H1 (cell line): Measurements from ENCODE around the gene PALM3. TPM values are rescaled to one million over a fixed set of nuclear protein-coding genes. Genes with fewer than 3 reads are reported as not detected.

ENCODE experiments used
- CTCF ChIA-PET: fragments of 300-600 bp; sonication (Branson Sonifier 250); formaldehyde crosslinking; loops from one replicate; lab custom pipeline; 2021; ENCODE audit not compliant: partially characterized antibody; lab: Charles Lee
- POLR2A ChIA-PET: fragments of 300-600 bp; sonication (Branson Sonifier 250); formaldehyde crosslinking; loops from one replicate; lab custom pipeline; 2021; ENCODE audit warnings: inconsistent platforms; ENCODE audit not compliant: partially characterized antibody; lab: Charles Lee
- DNase-seq, 2 experiments: peaks; one replicate each; pipeline versions ENCODE4 v3.0.0 to v3.0.0-alpha.2; 2010 to 2022; ENCODE audit warnings: low spot score in 2 of 2, low read depth in 1 of 2, mixed read lengths in 1 of 2
- FAIRE-seq: peaks from 2 replicates; lab custom pipeline; 2011; peaks lifted over from hg19 to GRCh38; lab: Jason Lieb, UNC
- H2AFZ ChIP-seq: 2 replicates; pipeline ENCODE4 v1.8.1; 2012; ENCODE audit warnings: low read length, inconsistent platforms
- H2AK5ac ChIP-seq: 2 replicates; pipeline ENCODE4 v1.6.1; 2013; ENCODE audit warnings: low read depth, low read length
- H2BK120ac ChIP-seq: replicated peaks from 2 replicates; pipeline ENCODE3; 2013; ENCODE audit warnings: low read depth, low read length, inconsistent platforms
- H2BK12ac ChIP-seq: 2 replicates; pipeline ENCODE4 v1.6.1; 2013; ENCODE audit warnings: low read depth, low read length
- H2BK15ac ChIP-seq: 2 replicates; pipeline ENCODE4 v1.6.1; 2013; ENCODE audit warnings: low read length
- H2BK20ac ChIP-seq: 2 replicates; pipeline ENCODE4 v1.6.1; 2013; ENCODE audit warnings: low read length
- H2BK5ac ChIP-seq: 2 replicates; pipeline ENCODE4 v1.6.1; 2013; ENCODE audit warnings: low read depth, low read length
- H3K14ac ChIP-seq: 2 replicates; pipeline ENCODE4 v1.6.1; 2013; ENCODE audit warnings: inconsistent platforms; ENCODE audit not compliant: insufficient read length
- H3K18ac ChIP-seq: 2 replicates; pipeline ENCODE4 v1.6.1; 2013; ENCODE audit warnings: low read length; ENCODE audit errors: extremely low read depth
- H3K23ac ChIP-seq: 2 replicates; pipeline ENCODE4 v1.6.1; 2013; ENCODE audit warnings: inconsistent platforms; ENCODE audit not compliant: insufficient read length
- H3K23me2 ChIP-seq: 2 replicates; pipeline ENCODE4 v1.6.1; 2013; ENCODE audit warnings: low read depth, low read length
- H3K27ac ChIP-seq: 2 replicates; pipeline ENCODE4 v1.6.1; 2011; ENCODE audit warnings: low read depth, low read length, inconsistent platforms
- H3K27me3 ChIP-seq, 4 experiments: replicated peaks in 1 of 4; 1 replicate in 1 of 4; 2 replicates in 3 of 4; pipeline versions ENCODE4 v1.6.1 to v1.8.1; 2011 to 2013; ENCODE audit warnings: low read length in 3 of 4, mild to moderate bottlenecking in 3 of 4, inconsistent platforms in 2 of 4, mixed read lengths in 2 of 4, moderate library complexity in 1 of 4; ENCODE audit not compliant: control insufficient read depth in 3 of 4, insufficient read depth in 3 of 4; ENCODE audit errors: extremely low read depth in 1 of 4
- H3K36me3 ChIP-seq, 4 experiments: 2 replicates each; pipeline versions ENCODE4 v1.6.1 to v1.8.1; 2011 to 2013; ENCODE audit warnings: mild to moderate bottlenecking in 4 of 4, low read length in 3 of 4, moderate library complexity in 2 of 4, control low read depth in 1 of 4, inconsistent platforms in 1 of 4; ENCODE audit not compliant: insufficient read depth in 4 of 4, control insufficient read depth in 2 of 4
- H3K4ac ChIP-seq: replicated peaks from 2 replicates; pipeline ENCODE3; 2013; ENCODE audit warnings: low read length, low read depth, mixed read lengths, inconsistent platforms; ENCODE audit not compliant: insufficient read length
- H3K4me1 ChIP-seq, 4 experiments: replicated peaks in 1 of 4; 1 replicate in 1 of 4; 2 replicates in 3 of 4; pipeline versions ENCODE4 v1.6.1 to v1.8.1; 2011 to 2013; ENCODE audit warnings: low read length in 3 of 4, inconsistent platforms in 2 of 4, mixed read lengths in 1 of 4; ENCODE audit not compliant: insufficient read depth in 4 of 4, control insufficient read depth in 3 of 4
- H3K4me2 ChIP-seq, 2 experiments: 2 replicates each; pipeline versions ENCODE4 v1.6.1 to v1.8.1; 2011 to 2013; ENCODE audit warnings: low read depth in 2 of 2, low read length in 2 of 2, control low read depth in 1 of 2, inconsistent platforms in 1 of 2, mild to moderate bottlenecking in 1 of 2; ENCODE audit not compliant: insufficient read depth in 1 of 2
- H3K4me3 ChIP-seq, 4 experiments: fragments of 200-600, 300-600 bp in 1 of 4; sonication (generic), shearing (Covaris generic), sonication (Bioruptor Twin) in 1 of 4; 2 replicates each; pipeline versions ENCODE4 v1.5.1 to v1.8.1; 2011 to 2016; ENCODE audit warnings: low read length in 4 of 4, low read depth in 3 of 4, control low read depth in 2 of 4, inconsistent platforms in 2 of 4, mild to moderate bottlenecking in 2 of 4, mixed read lengths in 1 of 4, moderate library complexity in 1 of 4; ENCODE audit not compliant: insufficient read depth in 2 of 4; ENCODE audit errors: extremely low read depth in 1 of 4
- H3K56ac ChIP-seq: replicated peaks from 2 replicates; pipeline ENCODE3; 2013; ENCODE audit warnings: low read depth, mild to moderate bottlenecking, mixed read lengths, low read length, inconsistent platforms; ENCODE audit not compliant: insufficient read length
- H3K79me1 ChIP-seq: 2 replicates; pipeline ENCODE4 v1.6.1; 2013; ENCODE audit warnings: low read depth, low read length, control low read depth
- H3K79me2 ChIP-seq, 2 experiments: 2 replicates each; pipeline versions ENCODE4 v1.6.1 to v1.8.1; 2012 to 2013; ENCODE audit warnings: low read length in 2 of 2, mild to moderate bottlenecking in 2 of 2, inconsistent platforms in 1 of 2; ENCODE audit not compliant: insufficient read depth in 2 of 2, control insufficient read depth in 1 of 2
- H3K9ac ChIP-seq, 4 experiments: replicated peaks in 1 of 4; 1 replicate in 1 of 4; 2 replicates in 3 of 4; pipeline versions ENCODE4 v1.6.1 to v1.8.1; 2011 to 2013; ENCODE audit warnings: low read depth in 3 of 4, low read length in 3 of 4, control low read depth in 2 of 4, mild to moderate bottlenecking in 2 of 4, moderate library complexity in 2 of 4, inconsistent platforms in 1 of 4; ENCODE audit errors: extremely low read depth in 1 of 4
- H3K9me3 ChIP-seq, 2 experiments: 2 replicates each; pipeline versions ENCODE4 v1.6.1 to v1.8.1; 2012 to 2013; ENCODE audit warnings: mild to moderate bottlenecking in 2 of 2, moderate library complexity in 2 of 2, control low read depth in 1 of 2, inconsistent platforms in 1 of 2, low read depth in 1 of 2, low read length in 1 of 2, mixed read lengths in 1 of 2; ENCODE audit not compliant: insufficient read depth in 2 of 2
- H4K20me1 ChIP-seq, 2 experiments: replicated peaks in 1 of 2; 2 replicates each; pipeline versions ENCODE3 to v1.8.1; 2011 to 2013; ENCODE audit warnings: inconsistent platforms in 2 of 2, low read length in 2 of 2, mild to moderate bottlenecking in 1 of 2; ENCODE audit not compliant: insufficient read depth in 2 of 2, control insufficient read depth in 1 of 2
- H4K5ac ChIP-seq: 2 replicates; pipeline ENCODE4 v1.6.1; 2013; ENCODE audit warnings: low read length, low read depth, mixed read lengths, inconsistent platforms; ENCODE audit not compliant: insufficient read length
- H4K8ac ChIP-seq: 2 replicates; pipeline ENCODE4 v1.8.0; 2013; ENCODE audit warnings: mild to moderate bottlenecking, moderate library complexity, low read length, inconsistent platforms; ENCODE audit not compliant: insufficient read depth; ENCODE audit errors: extremely low read depth
- H4K91ac ChIP-seq: replicated peaks from 2 replicates; pipeline ENCODE3; 2013; ENCODE audit warnings: low read length, mixed read lengths, inconsistent platforms; ENCODE audit not compliant: insufficient read length
- BRCA1 ChIP-seq: IDR thresholded peaks from 2 replicates; pipeline ENCODE4 v1.6.1; 2012; ENCODE audit warnings: low read depth, low read length, improper control_type of control experiment
- CBX8 ChIP-seq: fragments of 300-800, 300-1000 bp; sonication (generic); IDR thresholded peaks from 2 replicates; pipeline ENCODE4 v1.7.1; 2016; ENCODE audit warnings: low read depth, low read length, borderline replicate concordance
- GTF2F1 ChIP-seq: IDR thresholded peaks from 2 replicates; pipeline ENCODE4 v1.6.1; 2012; ENCODE audit warnings: low read depth, low read length, improper control_type of control experiment, borderline replicate concordance
- POLR2AphosphoS5 ChIP-seq: IDR thresholded peaks from 2 replicates; pipeline ENCODE4 v1.6.1; 2011; ENCODE audit warnings: low read depth, low read length
- RAD21 ChIP-seq, 2 experiments: IDR thresholded peaks in 1 of 2; conservative IDR thresholded peaks in 1 of 2; 2 replicates each; pipeline ENCODE4 v1.6.1; 2011; ENCODE audit warnings: low read depth in 2 of 2, low read length in 2 of 2, improper control_type of control experiment in 1 of 2, inconsistent platforms in 1 of 2, mild to moderate bottlenecking in 1 of 2, moderate library complexity in 1 of 2
- SUZ12 ChIP-seq: fragments of 200-600 bp; sonication (generic); IDR thresholded peaks from 2 replicates; pipeline ENCODE4 v1.6.1; 2012; ENCODE audit warnings: mild to moderate bottlenecking, inconsistent platforms, low read length, moderate library complexity, mixed read lengths
- WGBS, 2 experiments: shearing (Covaris generic) in 1 of 2; methylation state at CpG; one replicate each; pipeline versions ENCODE4 v1.1.6 to v1.1.7; 2013 to 2015; ENCODE audit warnings: low lambda C conversion rate in 2 of 2, mixed read lengths in 2 of 2, inconsistent platforms in 1 of 2, low coverage in 1 of 2, missing lambda C conversion rate in 1 of 2; ENCODE audit not compliant: insufficient replicate concordance in 2 of 2, insufficient coverage in 1 of 2, insufficient read length in 1 of 2; ENCODE audit errors: extremely low coverage in 1 of 2, missing lambda C conversion rate in 1 of 2; 5-methylcytosine and 5-hydroxymethylcytosine counted together
- polyA plus RNA-seq, 7 experiments: library from polyadenylated mRNA; depleted of rRNA in 3 of 7; stranded (reverse) in 5 of 7; unstranded in 2 of 7; fragments of >200 nt in 5 of 7; fragments of 200-250 nt in 2 of 7; gene quantifications; 1 replicate in 5 of 7; 2 replicates in 1 of 7; 4 replicates in 1 of 7; pipeline versions ENCODE4 v1.2.1 to v1.2.3, GENCODE V29; 2011 to 2013; ENCODE audit warnings: missing spikeins in 2 of 7, mixed read lengths in 2 of 7
- total RNA-seq: library from RNA; stranded (reverse); fragmentation: NEBNext Ultra II Directional; extraction: Animal tissue kit (Norgen Biotek cat#: 25700); gene quantifications from 2 replicates; pipeline ENCODE4 v1.2.1, GENCODE V29; 2021
- TF ChIP-seq, protein P1 (sequence below), 3 experiments: IDR thresholded peaks; 1 replicate in 2 of 3; 2 replicates in 1 of 3; pipeline versions ENCODE4 v1.5.1 to v1.6.1; 2011; ENCODE audit warnings: low read length in 3 of 3, mild to moderate bottlenecking in 3 of 3, inconsistent platforms in 2 of 3, low read depth in 1 of 3, moderate library complexity in 1 of 3; ENCODE audit not compliant: insufficient read depth in 1 of 3; ENCODE audit errors: control extremely low read depth in 1 of 3

Gene PALM3
- total and polyA plus RNA-seq, 2 of the 8 experiments (the other 6 are each of a cell fraction or from before 2014, with no cell fraction given) = 5.8 to 31.3 TPM

- H4K91ac ChIP-seq = peak overlapping the region; percentile 89
- 32% methylated on average over 10 of the region's 20 CpGs; no CpG with 5 or more reads in 1 of the 2 experiments for WGBS, 2 experiments
- H4K5ac ChIP-seq = peak overlapping the region; percentile 42
- H3K27me3 ChIP-seq = peaks cover 0 to 12% (median 9%) of the 10 kb centered on the region in 4 experiments; a peak in 5 of 7 replicates
- no peaks in the 10 kb centered on the region for H3K9me3 ChIP-seq
- peak overlapping the region; percentile 68; the same call in 1 of the 2 replicates for H2BK12ac ChIP-seq
- 0 out of 2 replicates have a peak overlapping the region, but pooled peaks have one; percentile 12 for H2BK15ac ChIP-seq
- H3K4me2 ChIP-seq = peak overlapping the region; percentile 21 to 85
- peak overlapping the region; percentile 71; the same call in 1 of the 2 replicates for H3K18ac ChIP-seq
- no peak overlapping the region for H3K23ac ChIP-seq
- H2AK5ac ChIP-seq = no peak overlapping the region
- ChIA-PET CTCF (interaction anchor here (0.8 to 4.8 kb wide), 35 partner anchors 9 to 269 kb away, joined by 3 to 39 read pairs (median 6); partner anchors contain the start of genes DCAF15 and MISP3), POLR2A (interaction anchor here (0.7 to 2.2 kb wide), 11 partner anchors 8 to 152 kb away, joined by 3 to 12 read pairs (median 4); partner anchors contain the start of genes DCAF15 and RFX1)
- H3K4me3 ChIP-seq = peak overlapping the region; percentile 58 to 78 (median 68); a peak in 6 of 8 replicates
- H3K79me2 ChIP-seq = no peaks in the 10 kb centered on the region
- H2BK120ac ChIP-seq = peak overlapping the region; percentile 72
- no peak overlapping the region for H3K14ac ChIP-seq
- H3K4me1 ChIP-seq = peaks cover 0 to 9% (median 3%) of the 10 kb centered on the region in 4 experiments; a peak in 6 of 7 replicates
- peak overlapping the region; percentile 77; the same call in 1 of the 2 replicates for H2BK5ac ChIP-seq
- H3K23me2 ChIP-seq = peaks cover 8% of the 10 kb centered on the region; the same call in 1 of the 2 replicates
- H2BK20ac ChIP-seq = 0 out of 2 replicates have a peak overlapping the region, but pooled peaks have one; percentile 32
- H3K79me1 ChIP-seq = no peaks in the 10 kb centered on the region
- H3K36me3 ChIP-seq = no peaks in the 10 kb centered on the region
- H4K20me1 ChIP-seq = no peaks in the 10 kb centered on the region
- peak overlapping the region; percentile 84; the same call in 1 of the 2 replicates for H2AFZ ChIP-seq
- FAIRE-seq (no peak), DNase-seq (no peak)
- H3K9ac ChIP-seq = peak overlapping the region in 1 of 4 experiments; percentile 70; a peak in 1 of 7 replicates
- peak overlapping the region; percentile 84 for H3K4ac ChIP-seq
- H3K56ac ChIP-seq = no peak overlapping the region
- H3K27ac ChIP-seq = no peak overlapping the region
- H4K8ac ChIP-seq = peak overlapping the region; percentile 85
- TF ChIP-seq BRCA1 (no peak), RAD21 (IDR thresholded peaks at IDR 0.05 in 1 of 2, conservative IDR thresholded peaks at IDR 0.05 in 1 of 2; ENCODE audit: low read depth in 2 of 2, low read length in 2 of 2) (no peak), CBX8 (no peak), GTF2F1 (no peak), SUZ12 (no peak), POLR2AphosphoS5 (no peak)
- TF ChIP-seq, protein P1, sequence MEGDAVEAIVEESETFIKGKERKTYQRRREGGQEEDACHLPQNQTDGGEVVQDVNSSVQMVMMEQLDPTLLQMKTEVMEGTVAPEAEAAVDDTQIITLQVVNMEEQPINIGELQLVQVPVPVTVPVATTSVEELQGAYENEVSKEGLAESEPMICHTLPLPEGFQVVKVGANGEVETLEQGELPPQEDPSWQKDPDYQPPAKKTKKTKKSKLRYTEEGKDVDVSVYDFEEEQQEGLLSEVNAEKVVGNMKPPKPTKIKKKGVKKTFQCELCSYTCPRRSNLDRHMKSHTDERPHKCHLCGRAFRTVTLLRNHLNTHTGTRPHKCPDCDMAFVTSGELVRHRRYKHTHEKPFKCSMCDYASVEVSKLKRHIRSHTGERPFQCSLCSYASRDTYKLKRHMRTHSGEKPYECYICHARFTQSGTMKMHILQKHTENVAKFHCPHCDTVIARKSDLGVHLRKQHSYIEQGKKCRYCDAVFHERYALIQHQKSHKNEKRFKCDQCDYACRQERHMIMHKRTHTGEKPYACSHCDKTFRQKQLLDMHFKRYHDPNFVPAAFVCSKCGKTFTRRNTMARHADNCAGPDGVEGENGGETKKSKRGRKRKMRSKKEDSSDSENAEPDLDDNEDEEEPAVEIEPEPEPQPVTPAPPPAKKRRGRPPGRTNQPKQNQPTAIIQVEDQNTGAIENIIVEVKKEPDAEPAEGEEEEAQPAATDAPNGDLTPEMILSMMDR (IDR thresholded peaks at IDR 0.05; ENCODE audit: control extremely low read depth in 1 of 3, insufficient read depth in 1 of 3, low read depth in 1 of 3, low read length in 3 of 3) = no peak
Measured at GRCh38 chr19:14030997-14031718, 30.7 kb downstream of the PALM3 start.
